GM08714 (cell line): ENCODE measurements around the gene MGLL.
"Not testable (repeated sequence)": the region's sequence is repeated elsewhere in the genome, so short reads cannot be mapped to it uniquely, and the experiment has no call there.

ENCODE experiments used
- H3K4me3 ChIP-seq: fragments of 200-500 bp; sonication (Bioruptor generic); 2 replicates; pipeline ENCODE4 v1.5.1; 2014; ENCODE audit warnings: mild to moderate bottlenecking, low read length, inconsistent platforms
- ZNF274 ChIP-seq: IDR thresholded peaks from 2 replicates; pipeline ENCODE4 v1.6.1; 2012; ENCODE audit warnings: mild to moderate bottlenecking, low read depth, low read length

MGLL gene

GRCh38 chr3:127682561-127682960 is 139.8 kb downstream of the MGLL start:
- no peak overlapping the region for H3K4me3 ChIP-seq
- TF ChIP-seq ZNF274, result no peak

GRCh38 chr3:127682175-127682554 is 140.2 kb downstream of the MGLL start:
- H3K4me3 ChIP-seq, result not testable (repeated sequence)

GRCh38 chr3:127680798-127681221 is 141.5 kb downstream of the MGLL start:
- H3K4me3 ChIP-seq, result no peak overlapping the region
- no peak for TF ChIP-seq ZNF274

GRCh38 chr3:127680146-127680661 is 142.1 kb downstream of the MGLL start:
- no peak for TF ChIP-seq ZNF274
- no peak overlapping the region for H3K4me3 ChIP-seq

GRCh38 chr3:127679534-127680145 is 142.7 kb downstream of the MGLL start:
- H3K4me3 ChIP-seq, result no peak overlapping the region
- no peak for TF ChIP-seq ZNF274

- no peak for TF ChIP-seq ZNF274
- no peak overlapping the region for H3K4me3 ChIP-seq
Measured at GRCh38 chr3:127678611-127679533, 143.4 kb downstream of the MGLL start.

- no peak overlapping the region for H3K4me3 ChIP-seq
- no peak for TF ChIP-seq ZNF274
Measured at GRCh38 chr3:127678315-127678599, 144.1 kb downstream of the MGLL start.

- TF ChIP-seq ZNF274, result no peak
- H3K4me3 ChIP-seq, result no peak overlapping the region
Measured at GRCh38 chr3:127677541-127678314, 144.6 kb downstream of the MGLL start.

- H3K4me3 ChIP-seq, result no peak overlapping the region
- no peak for TF ChIP-seq ZNF274
Measured at GRCh38 chr3:127676921-127677351, 145.4 kb downstream of the MGLL start.

GRCh38 chr3:127676456-127676855 is 145.9 kb downstream of the MGLL start:
- no peak overlapping the region for H3K4me3 ChIP-seq
- no peak for TF ChIP-seq ZNF274

GRCh38 chr3:127675651-127676391 is 146.5 kb downstream of the MGLL start:
- TF ChIP-seq ZNF274, result no peak
- H3K4me3 ChIP-seq, result no peak overlapping the region

GRCh38 chr3:127674790-127675189 is 147.5 kb downstream of the MGLL start:
- no peak for TF ChIP-seq ZNF274
- H3K4me3 ChIP-seq, result no peak overlapping the region

GRCh38 chr3:127674101-127674721 is 148.1 kb downstream of the MGLL start:
- H3K4me3 ChIP-seq, result no peak overlapping the region

More at GRCh38 chr3:127674101-127674721, 148.1 kb downstream of the MGLL start:
- TF ChIP-seq ZNF274, result no peak
